Fibroblast of lung (primary cell): ENCODE results near the gene BCL7C. TPM values are rescaled to one million over a fixed set of nuclear protein-coding genes. Genes with fewer than 3 reads are reported as not detected.

Source experiments
- DNase-seq, 2 donors: peaks; one replicate each; pipeline versions ENCODE4 v3.0.0 to v3.0.0-alpha.2; 2010; ENCODE audit warnings: low read depth in 2 of 2
- H2AFZ ChIP-seq: 2 replicates; pipeline ENCODE4 v1.5.1; 2012; ENCODE audit warnings: low read length, control low read depth, inconsistent platforms
- H3K27ac ChIP-seq: 2 replicates; pipeline ENCODE4 v1.5.1; 2011; ENCODE audit warnings: low read length, control low read depth; ENCODE audit not compliant: insufficient read depth
- H3K27me3 ChIP-seq: 2 replicates; pipeline ENCODE4 v1.5.1; 2011; ENCODE audit warnings: mild to moderate bottlenecking, low read length; ENCODE audit not compliant: control insufficient read depth, insufficient read depth
- H3K36me3 ChIP-seq: 2 replicates; pipeline ENCODE4 v1.5.1; 2011; ENCODE audit warnings: low read length; ENCODE audit not compliant: control insufficient read depth, insufficient read depth
- H3K4me1 ChIP-seq: 2 replicates; pipeline ENCODE4 v1.5.1; 2011; ENCODE audit warnings: low read length; ENCODE audit not compliant: control insufficient read depth, insufficient read depth; ENCODE audit errors: extremely low read depth
- H3K4me2 ChIP-seq: 2 replicates; pipeline ENCODE4 v1.5.1; 2011; ENCODE audit warnings: low read length, control low read depth; ENCODE audit not compliant: insufficient read depth; ENCODE audit errors: extremely low read depth
- H3K4me3 ChIP-seq, 4 experiments: fragments of 200-600 bp in 1 of 4; sonication (generic) in 1 of 4; replicated peaks in 1 of 4; 2 replicates each; pipeline ENCODE4 v1.5.1; 2011 to 2016; ENCODE audit warnings: low read length in 4 of 4, low read depth in 3 of 4, mild to moderate bottlenecking in 3 of 4, control low read depth in 2 of 4, inconsistent platforms in 1 of 4, mixed read lengths in 1 of 4; ENCODE audit not compliant: insufficient read depth in 1 of 4; ENCODE audit errors: control extremely low read depth in 1 of 4
- H3K79me2 ChIP-seq: 2 replicates; pipeline ENCODE4 v1.5.1; 2012; ENCODE audit warnings: mild to moderate bottlenecking, low read length, inconsistent platforms; ENCODE audit not compliant: control insufficient read depth, insufficient read depth
- H3K9ac ChIP-seq: 2 replicates; pipeline ENCODE4 v1.5.1; 2011; ENCODE audit warnings: mild to moderate bottlenecking, low read length, control low read depth; ENCODE audit not compliant: insufficient read depth
- H3K9me3 ChIP-seq: 2 replicates; pipeline ENCODE4 v1.5.1; 2012; ENCODE audit warnings: low read depth, low read length; ENCODE audit not compliant: control insufficient read depth, insufficient read depth
- H4K20me1 ChIP-seq: 2 replicates; pipeline ENCODE4 v1.5.1; 2011; ENCODE audit warnings: low read length; ENCODE audit not compliant: control insufficient read depth, insufficient read depth; ENCODE audit errors: extremely low read depth
- EZH2 ChIP-seq: IDR thresholded peaks from 2 replicates; pipeline ENCODE4 v1.5.1; 2012; ENCODE audit warnings: low read length, control low read depth, mild to moderate bottlenecking; ENCODE audit errors: missing control alignments
- polyA plus RNA-seq, 2 donors: library from polyadenylated mRNA; depleted of rRNA in 1 of 2; stranded (reverse) in 1 of 2; unstranded in 1 of 2; fragments of >200 nt; gene quantifications; 2 replicates each; pipeline ENCODE4 v1.2.1, GENCODE V29; 2011 to 2012; ENCODE audit warnings: missing spikeins in 1 of 2
- total RNA-seq: library from RNA; depleted of rRNA; stranded (reverse); fragments of >200 nt; gene quantifications from 2 replicates; pipeline ENCODE4 v1.2.1, GENCODE V29; 2014
- TF ChIP-seq, protein P1 (sequence below), 2 donors: IDR thresholded peaks in 1 of 2; conservative IDR thresholded peaks in 1 of 2; 1 replicate in 1 of 2; 2 replicates in 1 of 2; pipeline ENCODE4 v1.5.1; 2011 to 2012; ENCODE audit warnings: low read length in 2 of 2, control low read depth in 1 of 2, inconsistent platforms in 1 of 2, low read depth in 1 of 2, mild to moderate bottlenecking in 1 of 2

BCL7C gene
- total and polyA plus RNA-seq, 2 donors (not counting 1 experiment from before 2014, with no cell fraction given) = 25.6 to 28.2 TPM

- Histone ChIP-seq H3K79me2 (no peaks in the 10 kb centered on the region), H3K27ac (no peak overlapping the region), H3K4me3 (no peak overlapping the region), H3K9ac (no peak overlapping the region), H3K4me2 (no peak overlapping the region), H4K20me1 (no peaks in the 10 kb centered on the region), H2AFZ (no peak overlapping the region), H3K4me1 (peaks cover 3% of the 10 kb centered on the region), H3K9me3 (no peaks in the 10 kb centered on the region), H3K36me3 (no peaks in the 10 kb centered on the region), H3K27me3 (no peaks in the 10 kb centered on the region)
- DNase-seq = no peak
- TF ChIP-seq, protein P1, sequence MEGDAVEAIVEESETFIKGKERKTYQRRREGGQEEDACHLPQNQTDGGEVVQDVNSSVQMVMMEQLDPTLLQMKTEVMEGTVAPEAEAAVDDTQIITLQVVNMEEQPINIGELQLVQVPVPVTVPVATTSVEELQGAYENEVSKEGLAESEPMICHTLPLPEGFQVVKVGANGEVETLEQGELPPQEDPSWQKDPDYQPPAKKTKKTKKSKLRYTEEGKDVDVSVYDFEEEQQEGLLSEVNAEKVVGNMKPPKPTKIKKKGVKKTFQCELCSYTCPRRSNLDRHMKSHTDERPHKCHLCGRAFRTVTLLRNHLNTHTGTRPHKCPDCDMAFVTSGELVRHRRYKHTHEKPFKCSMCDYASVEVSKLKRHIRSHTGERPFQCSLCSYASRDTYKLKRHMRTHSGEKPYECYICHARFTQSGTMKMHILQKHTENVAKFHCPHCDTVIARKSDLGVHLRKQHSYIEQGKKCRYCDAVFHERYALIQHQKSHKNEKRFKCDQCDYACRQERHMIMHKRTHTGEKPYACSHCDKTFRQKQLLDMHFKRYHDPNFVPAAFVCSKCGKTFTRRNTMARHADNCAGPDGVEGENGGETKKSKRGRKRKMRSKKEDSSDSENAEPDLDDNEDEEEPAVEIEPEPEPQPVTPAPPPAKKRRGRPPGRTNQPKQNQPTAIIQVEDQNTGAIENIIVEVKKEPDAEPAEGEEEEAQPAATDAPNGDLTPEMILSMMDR (conservative IDR thresholded peaks at IDR 0.05 in 1 of 2, IDR thresholded peaks at IDR 0.05 in 1 of 2; ENCODE audit: low read depth in 1 of 2, low read length in 2 of 2) = no peak
- no peak for TF ChIP-seq EZH2
Observed at GRCh38 chr16:30841332-30841731, 52.5 kb downstream of the BCL7C start.

DNA sequence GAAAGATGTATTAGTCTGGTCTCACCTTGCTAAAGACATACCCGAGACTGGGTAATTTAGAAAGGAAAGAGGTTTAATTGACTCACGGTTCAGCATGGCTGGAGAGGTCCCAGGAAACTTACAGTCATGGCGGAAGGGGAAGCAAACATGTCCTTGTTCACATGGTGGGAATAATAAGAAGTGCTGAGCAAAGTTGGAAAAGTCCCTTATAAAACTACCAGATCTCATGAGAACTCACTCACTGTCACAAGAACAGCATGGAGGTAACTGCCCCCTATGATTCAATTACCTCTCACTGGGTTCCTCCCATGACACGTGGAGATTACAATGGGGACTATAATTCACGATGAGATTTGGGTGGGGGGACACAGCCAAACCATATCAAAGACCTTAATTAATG, 53.3 kb downstream of the BCL7C start:
- Histone ChIP-seq H3K79me2 (no peaks in the 10 kb centered on the region), H2AFZ (no peak overlapping the region), H3K9me3 (no peaks in the 10 kb centered on the region), H3K4me2 (no peak overlapping the region), H3K36me3 (no peaks in the 10 kb centered on the region), H3K4me3 (no peak overlapping the region), H3K4me1 (peaks cover 3% of the 10 kb centered on the region), H3K9ac (no peak overlapping the region), H3K27me3 (no peaks in the 10 kb centered on the region), H4K20me1 (no peaks in the 10 kb centered on the region), H3K27ac (no peak overlapping the region)
- TF ChIP-seq, protein P1 (conservative IDR thresholded peaks at IDR 0.05 in 1 of 2, IDR thresholded peaks at IDR 0.05 in 1 of 2; ENCODE audit: low read depth in 1 of 2, low read length in 2 of 2) = no peak
- TF ChIP-seq EZH2 = no peak
- no peak for DNase-seq

- DNase-seq = no peak
- H3K4me3 ChIP-seq = no peak overlapping the region
- no peaks in the 10 kb centered on the region for H3K4me1 ChIP-seq
- H3K79me2 ChIP-seq = no peaks in the 10 kb centered on the region
- TF ChIP-seq EZH2 = no peak
- TF ChIP-seq, protein P1 (conservative IDR thresholded peaks at IDR 0.05 in 1 of 2, IDR thresholded peaks at IDR 0.05 in 1 of 2; ENCODE audit: low read depth in 1 of 2, low read length in 2 of 2) = no peak
- no peak overlapping the region for H3K4me2 ChIP-seq
- H3K27me3 ChIP-seq = no peaks in the 10 kb centered on the region
- H3K27ac ChIP-seq = no peak overlapping the region
- no peaks in the 10 kb centered on the region for H3K9me3 ChIP-seq
- no peak overlapping the region for H2AFZ ChIP-seq
- H3K9ac ChIP-seq = no peak overlapping the region
- H3K36me3 ChIP-seq = no peaks in the 10 kb centered on the region
- no peaks in the 10 kb centered on the region for H4K20me1 ChIP-seq
Observed at GRCh38 chr16:30839523-30840227, 54.2 kb downstream of the BCL7C start.
